PC-3 (cell line): ENCODE measurements around the gene NPLOC4. TPM values are rescaled to one million over a fixed set of nuclear protein-coding genes. Genes with fewer than 3 reads are reported as not detected.

ENCODE experiments used
- ATAC-seq: fragments of 200-7000 bp; cut with Tn5 transposase; 2 replicates; pipeline ENCODE4 v1.9.1; 2020; ENCODE audit warnings: mild to moderate bottlenecking, moderate library complexity
- BruUV-seq: library from RNA; stranded (reverse); fragments of 400-500 nt; replicated peaks from 2 replicates; lab custom pipeline; 2021; lab: Mats Ljungman, UMichigan
- CTCF ChIA-PET: fragments of 300-600 bp; sonication (Branson Sonifier 250); formaldehyde crosslinking; loops from one replicate; lab custom pipeline; 2022; ENCODE audit warnings: antibody characterized with exemption; lab: Charles Lee
- POLR2A ChIA-PET: fragments of 300-600 bp; sonication (Branson Sonifier 250); formaldehyde crosslinking; loops from one replicate; lab custom pipeline; 2022; ENCODE audit warnings: antibody characterized with exemption; ENCODE audit not compliant: unreplicated experiment; lab: Charles Lee
- DNase-seq: peaks from one replicate; pipeline ENCODE4 v3.0.0-alpha.2; 2015
- H2AFZ ChIP-seq: fragments of 300-600 bp; sonication (generic); 2 replicates; pipeline ENCODE4 v1.6.0; 2016; ENCODE audit warnings: antibody characterized with exemption, low read length
- H3F3A ChIP-seq: fragments of 300-600 bp; sonication (generic); one replicate; pipeline ENCODE4 v1.6.0; 2017; ENCODE audit warnings: antibody characterized with exemption, low read length, control low read depth, mild to moderate bottlenecking; ENCODE audit not compliant: unreplicated experiment
- H3K27ac ChIP-seq: fragments of 300-600 bp; sonication (generic); 2 replicates; pipeline ENCODE4 v1.5.1; 2016; ENCODE audit warnings: mild to moderate bottlenecking, low read length
- H3K27me3 ChIP-seq: fragments of 300-600 bp; sonication (generic); 2 replicates; pipeline ENCODE4 v1.6.1; 2016; ENCODE audit warnings: low read length, mixed read lengths
- H3K36me3 ChIP-seq: fragments of 300-600 bp; sonication (generic); 2 replicates; pipeline ENCODE4 v1.6.1; 2016; ENCODE audit warnings: low read depth, mixed run types, low read length, mixed read lengths
- H3K4me1 ChIP-seq: fragments of 300-600 bp; sonication (generic); 2 replicates; pipeline ENCODE4 v1.5.1; 2016; ENCODE audit warnings: low read length; ENCODE audit not compliant: insufficient read depth
- H3K4me2 ChIP-seq: fragments of 300-600 bp; sonication (generic); 2 replicates; pipeline ENCODE4 v1.6.0; 2016; ENCODE audit warnings: low read length
- H3K4me3 ChIP-seq: fragments of 300-600 bp; sonication (generic); 2 replicates; pipeline ENCODE4 v1.5.1; 2016; ENCODE audit warnings: mild to moderate bottlenecking, low read length, mixed read lengths
- H3K79me2 ChIP-seq: fragments of 300-600 bp; sonication (generic); 2 replicates; pipeline ENCODE4 v1.6.1; 2017; ENCODE audit warnings: low read length, mixed read lengths
- H3K9ac ChIP-seq: fragments of 300-600 bp; sonication (generic); 2 replicates; pipeline ENCODE4 v1.6.0; 2016; ENCODE audit warnings: mild to moderate bottlenecking, low read length
- H3K9me2 ChIP-seq: fragments of 300-600 bp; sonication (generic); replicated peaks from 2 replicates; pipeline ENCODE4 v1.6.1; 2016; ENCODE audit warnings: mixed run types, low read length, mixed read lengths
- H3K9me3 ChIP-seq: fragments of 300-600 bp; sonication (generic); 2 replicates; pipeline ENCODE4 v1.6.1; 2016; ENCODE audit warnings: low read length, mixed read lengths
- H4K20me1 ChIP-seq: fragments of 300-600 bp; sonication (generic); 2 replicates; pipeline ENCODE4 v1.6.1; 2016; ENCODE audit warnings: low read length, mixed read lengths
- EZH2 ChIP-seq: fragments of 300-600 bp; sonication (generic); IDR thresholded peaks from one replicate; pipeline ENCODE4 v1.6.1; 2017; ENCODE audit warnings: antibody characterized with exemption, mild to moderate bottlenecking, low read length; ENCODE audit not compliant: unreplicated experiment
- EZH2phosphoT487 ChIP-seq: fragments of 300-600 bp; sonication (generic); IDR thresholded peaks from 2 replicates; pipeline ENCODE4 v1.6.1; 2018; ENCODE audit warnings: mild to moderate bottlenecking, antibody characterized with exemption, low read length, borderline replicate concordance
- intact Hi-C: fragments of 100-400 bp; cut with micrococcal nuclease; formaldehyde crosslinking; loops from 2 replicates; pipeline ENCODE4 v1.9.0; 2023
- total RNA-seq: library from RNA; depleted of rRNA; stranded (reverse); fragments of >200 nt; gene quantifications from 2 replicates; pipeline ENCODE4 v1.2.3, GENCODE V29; 2014
- TF ChIP-seq, protein P1 (sequence below): fragments of 300-600 bp; sonication (generic); conservative IDR thresholded peaks from 2 replicates; pipeline ENCODE4 v1.5.1; 2017; ENCODE audit warnings: antibody characterized with exemption, low read depth, mild to moderate bottlenecking, low read length

NPLOC4 gene
- total RNA-seq, 1 experiment from 2014 or later = 109 TPM

DNA sequence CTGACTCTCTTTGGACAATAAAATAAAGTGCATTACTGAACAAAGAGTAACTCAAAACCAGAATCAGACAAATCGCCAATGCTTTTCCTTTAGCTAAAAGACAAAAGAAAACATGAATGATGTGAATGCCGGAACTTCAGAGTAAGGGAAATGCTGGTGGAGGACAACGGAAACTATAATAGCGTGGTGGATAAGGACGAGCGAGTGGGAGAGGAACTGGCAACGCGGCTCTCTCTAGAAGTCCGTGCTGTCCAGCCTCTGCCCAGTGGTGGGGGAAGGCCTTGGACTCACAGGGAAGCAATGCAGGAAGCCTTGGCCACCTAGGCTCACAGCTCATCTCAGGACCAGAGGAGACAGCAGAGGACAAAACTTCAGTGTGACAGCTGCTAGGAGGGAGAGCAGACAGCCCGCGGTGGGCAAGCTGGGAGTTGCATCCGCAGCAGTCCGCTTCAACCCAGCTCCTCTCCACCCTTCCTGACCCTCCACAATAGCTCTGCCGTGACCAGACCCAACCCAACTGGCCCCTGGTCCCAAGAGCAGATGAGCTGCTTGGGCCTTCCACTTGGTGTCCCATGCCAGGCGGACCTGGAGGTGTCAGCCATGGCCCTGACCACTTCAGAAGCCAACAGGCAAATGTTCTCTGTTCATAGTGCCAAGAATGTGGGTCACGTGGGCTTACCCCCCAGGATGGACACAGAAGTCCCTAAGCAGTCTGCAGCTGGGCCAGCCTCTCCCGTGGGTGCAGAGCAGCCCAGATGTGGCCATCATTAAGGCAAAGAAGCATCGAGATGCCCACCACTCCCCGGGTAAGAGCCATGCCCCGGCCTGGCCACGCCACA lies 79.4 kb downstream of the NPLOC4 start:
- H3K27ac ChIP-seq = no peak overlapping the region
- H3K4me1 ChIP-seq = peaks cover 46% of the 10 kb centered on the region
- no peak for ATAC-seq
- H3F3A ChIP-seq = no peaks in the 10 kb centered on the region
- BruUV-seq = no TSS peak
- H4K20me1 ChIP-seq = 0 out of 2 replicates have a peak, but pooled peaks cover 3% of the 10 kb centered on the region
- H3K9me3 ChIP-seq = no peaks in the 10 kb centered on the region
- no peak overlapping the region for H3K9ac ChIP-seq
- no peaks in the 10 kb centered on the region for H3K27me3 ChIP-seq
- TF ChIP-seq EZH2 (no peak), EZH2phosphoT487 (no peak)
- TF ChIP-seq, protein P1, sequence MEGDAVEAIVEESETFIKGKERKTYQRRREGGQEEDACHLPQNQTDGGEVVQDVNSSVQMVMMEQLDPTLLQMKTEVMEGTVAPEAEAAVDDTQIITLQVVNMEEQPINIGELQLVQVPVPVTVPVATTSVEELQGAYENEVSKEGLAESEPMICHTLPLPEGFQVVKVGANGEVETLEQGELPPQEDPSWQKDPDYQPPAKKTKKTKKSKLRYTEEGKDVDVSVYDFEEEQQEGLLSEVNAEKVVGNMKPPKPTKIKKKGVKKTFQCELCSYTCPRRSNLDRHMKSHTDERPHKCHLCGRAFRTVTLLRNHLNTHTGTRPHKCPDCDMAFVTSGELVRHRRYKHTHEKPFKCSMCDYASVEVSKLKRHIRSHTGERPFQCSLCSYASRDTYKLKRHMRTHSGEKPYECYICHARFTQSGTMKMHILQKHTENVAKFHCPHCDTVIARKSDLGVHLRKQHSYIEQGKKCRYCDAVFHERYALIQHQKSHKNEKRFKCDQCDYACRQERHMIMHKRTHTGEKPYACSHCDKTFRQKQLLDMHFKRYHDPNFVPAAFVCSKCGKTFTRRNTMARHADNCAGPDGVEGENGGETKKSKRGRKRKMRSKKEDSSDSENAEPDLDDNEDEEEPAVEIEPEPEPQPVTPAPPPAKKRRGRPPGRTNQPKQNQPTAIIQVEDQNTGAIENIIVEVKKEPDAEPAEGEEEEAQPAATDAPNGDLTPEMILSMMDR = no peak
- H3K9me2 ChIP-seq = no peaks in the 10 kb centered on the region
- no peak for DNase-seq
- CTCF ChIA-PET = no interaction called here
- peaks cover 45% of the 10 kb centered on the region for H3K36me3 ChIP-seq
- H3K4me3 ChIP-seq = no peak overlapping the region
- no peaks in the 10 kb centered on the region for H3K79me2 ChIP-seq
- no peak overlapping the region for H2AFZ ChIP-seq
- no peak overlapping the region for H3K4me2 ChIP-seq
- POLR2A ChIA-PET = no interaction called here
- intact Hi-C loops = loop anchor here (2.0 kb wide), 1 partner anchor 43 kb away; no protein-coding TSS in a partner anchor

DNA sequence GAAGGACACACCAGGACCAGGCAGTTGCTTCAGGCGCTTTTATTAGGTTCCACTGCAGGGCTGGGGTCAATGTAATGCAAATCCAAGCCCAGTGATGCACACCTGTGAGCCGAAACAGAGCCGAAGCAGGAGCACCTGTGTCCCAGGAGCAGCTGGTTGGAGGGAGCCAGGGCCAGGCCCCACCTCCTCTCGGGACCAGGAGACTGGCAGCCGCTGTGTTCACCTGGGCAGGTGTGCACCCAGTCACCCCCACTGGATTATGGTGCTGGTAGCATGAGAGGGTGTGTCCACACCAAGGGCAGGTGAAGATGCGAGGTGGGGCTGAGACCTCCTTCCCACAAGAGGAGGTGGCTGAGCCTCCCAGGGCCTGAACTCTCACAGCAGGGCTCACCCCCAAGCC lies 80.0 kb downstream of the NPLOC4 start:
- CTCF ChIA-PET = no interaction called here
- DNase-seq = no peak
- intact Hi-C loops = loop anchor here (2.0 kb wide), 1 partner anchor 44 kb away; no protein-coding TSS in a partner anchor
- no peak overlapping the region for H3K9ac ChIP-seq
- H3K9me3 ChIP-seq = no peaks in the 10 kb centered on the region
- H3K9me2 ChIP-seq = no peaks in the 10 kb centered on the region
- POLR2A ChIA-PET = no interaction called here
- BruUV-seq = no TSS peak
- no peak overlapping the region for H3K27ac ChIP-seq
- 0 out of 2 replicates have a peak, but pooled peaks cover 3% of the 10 kb centered on the region for H4K20me1 ChIP-seq
- no peaks in the 10 kb centered on the region for H3F3A ChIP-seq
- H3K27me3 ChIP-seq = no peaks in the 10 kb centered on the region
- no peak overlapping the region for H3K4me3 ChIP-seq
- TF ChIP-seq EZH2 = no peak
- no peak for ATAC-seq
- peaks cover 2% of the 10 kb centered on the region for H3K79me2 ChIP-seq
- H3K36me3 ChIP-seq = peaks cover 39% of the 10 kb centered on the region
- no peak overlapping the region for H3K4me2 ChIP-seq
- peaks cover 44% of the 10 kb centered on the region for H3K4me1 ChIP-seq
- no peak overlapping the region for H2AFZ ChIP-seq

DNA sequence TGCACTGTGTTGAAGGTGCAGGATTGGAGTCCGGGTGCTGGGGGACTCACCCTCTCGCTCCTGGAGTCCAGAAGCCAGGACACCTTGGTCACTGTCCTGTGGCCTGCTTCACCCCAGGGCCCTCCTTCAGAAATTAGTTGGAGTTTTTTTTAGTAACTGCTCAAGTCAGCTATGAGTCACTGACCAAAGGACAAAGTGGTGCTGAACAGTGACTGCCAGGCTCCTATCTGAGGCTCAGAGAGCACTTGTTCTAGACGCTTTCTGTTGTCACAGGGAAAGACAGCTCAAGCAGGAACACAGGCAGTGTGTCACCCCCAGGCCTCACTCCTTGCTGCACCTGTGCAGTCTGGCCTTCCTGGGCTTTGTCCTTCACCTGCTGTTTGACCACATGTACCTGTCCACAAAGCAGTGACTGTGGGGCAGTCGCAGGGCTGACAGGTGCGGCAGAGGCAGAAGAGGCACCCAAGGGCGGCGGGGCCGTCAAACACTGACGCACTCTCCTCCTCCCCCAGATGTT lies 80.7 kb downstream of the NPLOC4 start:
- Histone ChIP-seq H3K9me3 (no peaks in the 10 kb centered on the region), H4K20me1 (0 out of 2 replicates have a peak, but pooled peaks cover 2% of the 10 kb centered on the region), H2AFZ (no peak overlapping the region), H3F3A (no peaks in the 10 kb centered on the region), H3K27ac (no peak overlapping the region), H3K27me3 (no peaks in the 10 kb centered on the region), H3K9me2 (no peaks in the 10 kb centered on the region), H3K4me3 (no peak overlapping the region), H3K9ac (no peak overlapping the region), H3K4me1 (peaks cover 39% of the 10 kb centered on the region), H3K4me2 (no peak overlapping the region), H3K79me2 (peaks cover 8% of the 10 kb centered on the region), H3K36me3 (peaks cover 33% of the 10 kb centered on the region)
- POLR2A ChIA-PET = interaction anchor here (0.6 kb wide), 1 partner anchor 11 kb away, joined by 4 read pairs; no protein-coding TSS in a partner anchor
- DNase-seq (peak; percentile 66), ATAC-seq (peak; percentile 20)
- BruUV-seq = no TSS peak
- intact Hi-C loops = loop anchor here (2.0 kb wide), 1 partner anchor 45 kb away; no protein-coding TSS in a partner anchor
- TF ChIP-seq, protein P1 = no peak
- TF ChIP-seq EZH2phosphoT487 (no peak), EZH2 (no peak)
- CTCF ChIA-PET = no interaction called here
